T-helper 2 cell treated with Interferon-gamma antibody and Interleukin-4, amounts not matched to agents 100 ng/mL and 5 ng/mL, for 36 hours (primary cell): Measurements from ENCODE around the gene FSTL4. TPM values are rescaled to one million over a fixed set of nuclear protein-coding genes. Genes with fewer than 3 reads are reported as not detected.
"Not testable (repeated sequence)": the region's sequence is repeated elsewhere in the genome, so short reads cannot be mapped to it uniquely, and the experiment has no call there.

ENCODE experiments used
- intact Hi-C: fragments of 100-400 bp; cut with micrococcal nuclease; formaldehyde crosslinking; loops from one replicate; pipeline ENCODE4 v1.15.1; 2023
- total RNA-seq: library from RNA; stranded (reverse); gene quantifications from 2 replicates; pipeline ENCODE4 v1.2.3, GENCODE V29; 2022

FSTL4 gene
- total RNA-seq, 1 donor from 2014 or later: not detected

- intact Hi-C loops: no loop called here
These were observed 205.2 kb downstream of the FSTL4 start for GRCh38 chr5:133406977-133407632.

DNA sequence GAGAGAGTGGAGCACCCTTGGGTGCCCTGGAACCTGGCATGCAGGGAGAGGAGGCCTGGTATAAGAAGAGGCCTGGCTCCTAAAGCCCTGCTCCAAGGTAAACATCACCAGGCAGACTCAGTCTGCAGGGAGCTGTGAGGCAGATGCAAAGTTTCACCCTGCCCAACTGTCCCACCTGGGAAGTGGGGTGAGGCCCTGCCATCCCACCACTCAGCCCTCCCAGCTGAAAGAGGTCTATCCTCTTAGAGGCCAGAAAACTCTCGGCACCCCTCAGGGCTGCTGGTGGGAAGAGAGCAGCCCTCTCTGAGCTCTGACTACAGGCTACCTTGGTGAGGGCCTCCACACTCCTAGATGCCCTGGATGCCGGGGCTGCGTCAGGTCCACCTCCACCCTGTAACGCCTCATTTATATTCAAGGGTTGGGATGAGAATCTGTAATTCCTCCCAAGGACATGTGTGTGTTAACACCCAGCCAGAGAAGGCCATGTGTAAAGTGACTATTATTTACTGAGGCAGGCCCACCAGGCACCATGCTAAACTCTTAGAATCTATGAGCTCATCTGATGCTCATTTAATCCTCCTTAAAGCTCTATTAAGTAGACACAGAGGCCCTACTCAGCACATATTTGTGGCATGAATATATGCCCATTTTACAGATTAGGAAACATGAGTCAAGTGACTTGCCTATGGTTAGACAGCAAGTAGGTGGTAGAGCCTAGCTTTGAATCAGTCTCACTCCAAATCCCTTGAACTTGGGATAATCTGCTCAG lies 205.9 kb downstream of the FSTL4 start:
- intact Hi-C loops: no loop called here

GRCh38 chr5:133405275-133406034 lies 206.9 kb downstream of the FSTL4 start:
- intact Hi-C loops: no loop called here

GRCh38 chr5:133404724-133405123 lies 207.6 kb downstream of the FSTL4 start:
- intact Hi-C loops: no loop called here

GRCh38 chr5:133403741-133404364 lies 208.5 kb downstream of the FSTL4 start:
- intact Hi-C loops: no loop called here

DNA sequence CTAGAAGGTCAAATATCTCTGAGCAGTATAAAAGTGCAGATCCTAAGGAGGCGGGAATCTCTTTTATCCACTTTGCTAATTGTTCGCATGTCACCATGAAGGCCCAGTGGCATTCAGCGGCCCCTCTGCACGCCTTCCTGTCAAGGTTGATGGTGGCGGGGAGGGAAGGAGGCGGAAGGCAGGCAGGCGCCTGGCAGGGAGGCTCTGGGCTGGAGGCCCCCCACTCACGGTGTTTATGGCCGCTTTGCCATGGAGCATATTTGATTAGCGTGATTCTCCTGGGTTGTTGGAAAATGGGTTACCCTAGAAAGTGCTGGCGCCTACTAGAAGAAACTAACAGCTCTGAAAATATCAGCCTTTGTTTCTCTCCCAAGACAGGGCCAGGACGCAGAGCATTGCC lies 209.6 kb downstream of the FSTL4 start:
- intact Hi-C loops: no loop called here

- intact Hi-C loops: no loop called here
These were observed 210.5 kb downstream of the FSTL4 start for GRCh38 chr5:133401731-133402347.

GRCh38 chr5:133400831-133401351 lies 211.4 kb downstream of the FSTL4 start:
- intact Hi-C loops: no loop called here

- intact Hi-C loops: no loop called here
These were observed 212.2 kb downstream of the FSTL4 start for GRCh38 chr5:133400120-133400519.

GRCh38 chr5:133399247-133399891 lies 213.0 kb downstream of the FSTL4 start:
- intact Hi-C loops: no loop called here

DNA sequence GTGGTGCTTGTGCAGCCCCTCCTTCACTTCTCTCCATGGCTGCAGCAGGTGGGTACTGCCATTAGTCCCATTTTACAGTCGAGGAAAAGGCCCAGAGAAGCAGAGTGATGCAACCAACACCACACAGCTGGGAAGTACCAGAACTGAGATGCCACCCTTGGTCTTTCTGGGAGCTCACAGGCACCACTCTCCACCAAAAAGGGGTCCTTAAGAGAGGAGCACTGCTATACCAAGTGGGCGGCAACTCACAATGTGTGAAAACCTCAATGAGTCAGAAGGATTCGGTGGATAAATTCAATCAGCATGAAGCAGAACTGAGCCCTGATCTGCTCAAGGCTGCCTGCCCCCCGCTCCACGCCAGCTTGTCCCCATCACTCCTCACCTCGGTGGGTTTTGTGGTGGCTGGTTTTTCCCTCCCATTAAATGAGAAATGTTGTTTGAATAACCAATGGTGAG lies 213.7 kb downstream of the FSTL4 start:
- intact Hi-C loops: no loop called here

DNA sequence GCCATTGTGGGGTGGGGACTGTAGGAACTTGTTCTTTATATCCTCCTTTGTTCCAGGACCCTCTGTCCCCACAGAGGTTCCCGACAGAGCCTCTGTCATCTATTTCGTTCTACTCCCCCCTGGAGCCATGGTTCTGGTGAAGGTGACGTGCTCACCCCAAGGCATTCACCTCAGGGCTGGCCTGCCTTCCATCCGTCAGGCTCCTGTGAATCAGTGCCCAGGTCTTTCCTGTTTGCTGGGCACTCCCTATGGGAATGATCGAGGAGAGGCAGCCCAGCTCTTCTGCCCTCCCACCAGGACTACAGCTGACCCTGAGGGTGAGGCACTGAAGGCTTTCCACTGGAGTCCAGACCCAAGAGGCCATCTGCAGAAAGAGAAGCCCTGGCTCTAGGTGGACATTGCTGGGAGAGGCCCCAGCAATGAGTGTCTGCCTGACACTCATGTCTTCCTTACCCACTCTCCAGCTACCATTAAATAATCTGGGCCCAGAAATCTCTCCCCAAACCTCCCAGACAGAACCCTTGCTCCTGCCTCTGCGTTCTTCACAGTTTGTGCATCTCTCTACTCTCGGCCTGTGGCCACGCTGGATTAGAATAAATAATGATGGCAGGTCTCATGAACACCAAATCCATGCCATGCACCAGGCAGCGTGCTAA lies 214.2 kb downstream of the FSTL4 start:
- intact Hi-C loops: no loop called here

- intact Hi-C loops: no loop called here
These were observed 215.0 kb downstream of the FSTL4 start for GRCh38 chr5:133397348-133397747.

DNA sequence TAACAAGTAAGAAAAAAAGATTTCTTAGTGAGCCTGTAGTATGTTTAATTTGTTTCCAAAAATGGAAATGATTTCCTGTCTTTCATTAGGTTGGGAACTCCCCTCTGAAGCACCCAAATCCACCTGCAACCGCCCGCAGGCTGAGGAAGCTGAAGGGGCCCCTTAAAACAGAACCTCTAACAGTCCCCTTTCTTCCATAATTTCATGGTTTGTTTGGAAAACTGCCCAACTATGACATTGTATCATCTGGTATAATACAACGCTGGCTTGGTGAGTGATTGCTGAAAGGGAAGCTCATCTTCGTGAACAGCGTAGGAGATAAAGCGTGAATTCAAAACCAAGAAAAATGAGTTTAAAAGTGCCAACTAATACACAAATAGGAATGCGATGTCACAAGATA lies 215.5 kb downstream of the FSTL4 start:
- intact Hi-C loops: no loop called here

DNA sequence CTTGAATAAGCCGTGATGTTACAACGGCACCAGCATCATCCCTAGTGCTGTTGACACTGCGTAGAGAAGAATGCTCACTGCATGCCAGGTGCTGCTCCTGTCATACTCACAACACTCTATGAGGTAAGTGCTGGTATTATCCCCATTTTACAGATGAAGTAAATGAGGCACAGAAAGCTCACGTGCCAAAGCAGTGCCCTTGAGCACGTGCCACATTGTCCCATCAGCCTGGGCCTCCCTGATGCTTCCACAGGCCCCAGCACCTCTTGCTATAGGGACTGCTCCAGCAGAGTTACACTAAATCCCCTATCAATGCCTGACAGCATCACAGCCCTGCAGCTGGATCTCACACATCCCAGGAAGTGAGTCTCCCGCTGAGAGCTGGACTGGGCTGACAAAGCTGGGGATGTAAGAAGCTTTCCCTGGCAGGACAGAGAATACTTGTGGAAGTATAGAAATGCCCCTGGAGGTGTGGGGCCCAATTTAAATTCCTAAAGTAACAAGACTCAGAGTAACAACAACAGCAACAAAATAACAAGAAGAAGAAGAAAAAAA lies 216.1 kb downstream of the FSTL4 start:
- intact Hi-C loops: no loop called here

DNA sequence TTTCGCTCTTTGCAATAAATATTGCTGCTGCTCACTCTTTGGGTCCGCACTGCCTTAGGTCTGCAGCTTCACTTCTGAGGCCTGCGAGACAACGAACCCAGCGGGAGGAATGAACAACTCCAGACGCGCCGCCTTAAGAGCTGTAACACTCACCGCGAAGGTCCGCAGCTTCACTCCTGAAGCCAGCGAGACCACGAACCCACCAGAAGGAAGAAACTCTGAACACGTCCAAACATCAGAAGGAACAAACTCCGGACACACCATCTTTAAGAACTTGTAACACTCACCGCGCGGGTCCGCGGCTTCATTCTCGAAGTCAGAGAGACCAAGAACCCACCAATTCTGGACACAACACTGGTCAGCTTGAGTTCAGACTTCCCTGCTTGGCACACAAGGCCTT lies 217.1 kb downstream of the FSTL4 start:
- intact Hi-C loops: not testable (repeated sequence)

DNA sequence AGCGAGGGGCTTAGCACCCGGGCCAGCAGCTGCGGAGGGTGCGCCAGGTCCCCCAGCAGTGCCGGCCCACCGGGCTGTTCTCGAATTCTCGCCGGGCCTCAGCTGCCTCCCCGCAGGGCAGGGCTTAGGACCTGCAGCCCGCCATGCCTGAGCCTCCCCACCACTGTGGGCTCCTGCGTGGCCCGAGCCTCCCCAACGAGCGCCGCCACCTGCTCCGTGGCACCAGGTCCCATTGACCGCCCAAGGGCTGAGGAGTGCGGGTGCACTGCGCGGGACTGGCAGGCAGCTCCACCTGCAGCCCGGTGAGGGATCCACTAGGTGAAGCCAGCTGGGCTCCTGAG lies 217.9 kb downstream of the FSTL4 start:
- intact Hi-C loops: not testable (repeated sequence)

DNA sequence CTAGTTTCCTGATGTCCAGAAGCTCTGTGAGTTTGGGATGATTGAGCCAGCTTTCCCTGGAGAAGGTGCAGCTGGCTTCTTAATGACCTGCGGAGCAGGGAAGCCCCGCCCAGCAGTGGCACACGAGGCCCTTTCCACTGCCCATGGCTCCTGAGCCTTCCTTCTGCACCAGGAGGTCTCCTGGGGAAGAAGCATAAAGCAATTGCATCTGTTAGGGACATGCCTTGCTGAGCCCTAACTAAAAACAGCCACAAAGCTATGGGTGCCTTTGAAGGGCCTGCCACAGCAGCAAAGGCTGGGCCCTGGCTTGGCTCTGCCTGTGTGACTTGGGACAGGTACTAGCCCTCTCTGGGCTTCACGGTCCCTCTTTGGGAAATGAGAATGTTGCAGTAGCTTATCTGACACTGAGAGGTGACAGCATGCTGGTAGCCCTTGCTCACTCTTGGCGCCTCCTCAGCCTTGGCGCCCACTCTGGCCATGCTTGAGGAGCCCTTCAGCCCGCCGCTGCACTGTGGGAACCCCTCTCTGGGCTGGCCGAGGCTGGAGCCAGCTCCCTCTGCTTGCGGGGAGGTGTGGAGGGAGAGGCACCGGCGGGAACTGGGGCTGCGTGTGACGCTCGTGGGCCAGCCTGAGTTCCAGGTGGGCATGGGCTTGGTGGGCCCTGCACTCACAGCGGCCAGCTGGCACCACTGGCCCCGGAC lies 218.4 kb downstream of the FSTL4 start:
- intact Hi-C loops: no loop called here

GRCh38 chr5:133392448-133392847 lies 219.9 kb downstream of the FSTL4 start:
- intact Hi-C loops: no loop called here
